ENCODE results near the gene PFKFB2.

The PFKFB2 gene

DNA sequence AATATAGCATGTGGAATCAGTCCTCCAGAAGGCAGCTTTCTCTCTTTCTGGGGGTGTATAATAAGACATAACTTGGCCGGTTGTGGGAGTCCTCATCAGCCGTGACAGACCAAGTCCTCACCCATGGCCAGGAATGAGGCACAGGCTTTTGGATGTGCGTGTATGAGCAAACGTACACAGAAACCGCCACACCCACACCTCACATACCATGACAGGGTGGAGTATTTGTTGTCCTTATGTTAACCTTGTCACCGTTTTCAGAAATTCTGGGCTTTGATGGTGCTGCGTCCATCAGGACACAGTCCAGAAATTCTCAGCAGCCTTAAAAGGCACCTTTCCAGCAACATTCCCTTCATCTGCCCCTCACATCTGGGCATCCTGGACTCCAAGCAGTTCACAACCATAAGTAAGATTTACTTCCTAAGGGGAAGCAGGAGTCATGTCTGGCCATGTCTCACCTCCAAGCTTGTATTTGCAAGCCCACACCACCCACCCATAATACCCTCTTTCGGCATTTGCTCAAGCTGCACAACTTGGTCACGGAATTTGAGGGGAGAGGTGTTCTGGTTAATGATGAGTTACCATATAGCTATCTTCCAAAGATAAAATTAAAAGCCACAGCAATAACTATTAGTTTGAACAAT is 32.9 kb upstream of the PFKFB2 start:
- H3K4me3 ChIP-seq (ENCODE audit: low read length in 2 of 2), result no peak overlapping the region
- peaks cover 5 to 7% of the 10 kb centered on the region in 2 donors for H3K4me1 ChIP-seq (ENCODE audit: control insufficient read depth in 2 of 2, insufficient read depth in 1 of 2, low read depth in 1 of 2, low read length in 2 of 2)
- H2AK5ac ChIP-seq (ENCODE audit: low read depth, low read length), result no peak overlapping the region
- no peak overlapping the region for H3K18ac ChIP-seq (ENCODE audit: low read length)
- no peak overlapping the region for H4K8ac ChIP-seq (ENCODE audit: low read depth, low read length)
- H3K9me3 ChIP-seq (replicated peaks in 1 of 2; ENCODE audit: control insufficient read depth in 2 of 2, insufficient read depth in 1 of 2, low read depth in 1 of 2, low read length in 2 of 2), result no peaks in the 10 kb centered on the region
- H2BK5ac ChIP-seq (ENCODE audit: low read length), result no peak overlapping the region
- H3K23ac ChIP-seq (ENCODE audit: low read depth, low read length, poor library complexity), result no peak overlapping the region
- no peak overlapping the region for H2BK12ac ChIP-seq (ENCODE audit: low read length)
- no peak overlapping the region for H3K9ac ChIP-seq (ENCODE audit: low read depth, low read length, poor library complexity)
- H2BK120ac ChIP-seq (ENCODE audit: low read depth, low read length), result no peak overlapping the region
- no peaks in the 10 kb centered on the region for H3K79me1 ChIP-seq (ENCODE audit: low read depth, low read length)
- no peak overlapping the region for H3K4ac ChIP-seq (ENCODE audit: low read length)
- no CpG with 5 or more reads among the region's 9 CpGs for WGBS, 2 donors (ENCODE audit: extremely low coverage in 2 of 2, insufficient read length in 2 of 2, insufficient replicate concordance in 1 of 2)
- no peak overlapping the region for H3K4me2 ChIP-seq (ENCODE audit: insufficient read depth, low read length, poor library complexity, severe bottlenecking)
- H3K27ac ChIP-seq (replicated peaks; ENCODE audit: low read length), result no peak overlapping the region
- H4K91ac ChIP-seq (ENCODE audit: low read depth, low read length, poor library complexity), result no peak overlapping the region
- H3K36me3 ChIP-seq (replicated peaks in 1 of 2; ENCODE audit: control insufficient read depth in 2 of 2, insufficient read depth in 2 of 2, low read length in 2 of 2), result no peaks in the 10 kb centered on the region
- H2AFZ ChIP-seq (ENCODE audit: low read length), result no peak overlapping the region
- H2BK15ac ChIP-seq (ENCODE audit: low read length), result no peak overlapping the region
- DNase-seq (ENCODE audit: low spot score), result no peak
- peaks cover 0 to 40% (median 0%) of the 10 kb centered on the region in 3 experiments for H3K27me3 ChIP-seq (ENCODE audit: control insufficient read depth in 3 of 3, insufficient read depth in 3 of 3, low read depth in 1 of 3, low read length in 3 of 3)
- no peak overlapping the region for H3K14ac ChIP-seq (ENCODE audit: low read length)

DNA sequence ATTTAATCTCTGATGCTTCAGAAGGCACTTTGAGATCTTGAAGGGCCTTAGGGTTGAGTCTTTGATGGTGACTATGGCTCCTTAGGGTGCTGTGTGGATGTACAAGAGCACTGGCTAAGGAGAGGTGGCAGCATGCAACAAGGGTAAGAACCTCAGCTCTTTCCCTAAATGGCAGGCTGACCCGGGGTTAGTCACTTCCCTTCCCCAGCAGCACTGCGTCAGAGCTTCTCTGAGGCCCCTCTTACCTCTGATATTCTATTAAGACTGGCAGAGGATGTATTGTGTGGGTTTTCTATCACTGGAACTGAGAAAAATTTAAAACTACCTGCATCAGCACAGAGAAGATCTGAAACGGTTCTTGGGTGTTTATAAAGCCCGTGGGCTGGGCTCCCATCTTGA is 32.4 kb upstream of the PFKFB2 start:
- no peak overlapping the region for H4K91ac ChIP-seq (ENCODE audit: low read depth, low read length, poor library complexity)
- H2BK5ac ChIP-seq (ENCODE audit: low read length), result no peak overlapping the region
- H2AK5ac ChIP-seq (ENCODE audit: low read depth, low read length), result no peak overlapping the region
- H3K18ac ChIP-seq (ENCODE audit: low read length), result no peak overlapping the region
- no peak overlapping the region for H4K8ac ChIP-seq (ENCODE audit: low read depth, low read length)
- H3K23ac ChIP-seq (ENCODE audit: low read depth, low read length, poor library complexity), result no peak overlapping the region
- no peak overlapping the region for H3K4me3 ChIP-seq (ENCODE audit: low read length in 2 of 2)
- H3K79me1 ChIP-seq (ENCODE audit: low read depth, low read length), result no peaks in the 10 kb centered on the region
- H2AFZ ChIP-seq (ENCODE audit: low read length), result no peak overlapping the region
- no peak for DNase-seq (ENCODE audit: low spot score)
- H3K4me1 ChIP-seq (ENCODE audit: control insufficient read depth in 2 of 2, insufficient read depth in 1 of 2, low read depth in 1 of 2, low read length in 2 of 2), result peaks cover 8 to 9% of the 10 kb centered on the region in 2 donors
- no peak overlapping the region for H2BK120ac ChIP-seq (ENCODE audit: low read depth, low read length)
- no peak overlapping the region for H3K4me2 ChIP-seq (ENCODE audit: insufficient read depth, low read length, poor library complexity, severe bottlenecking)
- no peak overlapping the region for H2BK15ac ChIP-seq (ENCODE audit: low read length)
- H3K36me3 ChIP-seq (replicated peaks in 1 of 2; ENCODE audit: control insufficient read depth in 2 of 2, insufficient read depth in 2 of 2, low read length in 2 of 2), result no peaks in the 10 kb centered on the region
- no peak overlapping the region for H3K27ac ChIP-seq (replicated peaks; ENCODE audit: low read length)
- no peaks in the 10 kb centered on the region for H3K9me3 ChIP-seq (replicated peaks in 1 of 2; ENCODE audit: control insufficient read depth in 2 of 2, insufficient read depth in 1 of 2, low read depth in 1 of 2, low read length in 2 of 2)
- no peak overlapping the region for H2BK12ac ChIP-seq (ENCODE audit: low read length)
- no peak overlapping the region for H3K4ac ChIP-seq (ENCODE audit: low read length)
- no peak overlapping the region for H3K9ac ChIP-seq (ENCODE audit: low read depth, low read length, poor library complexity)
- H3K27me3 ChIP-seq (ENCODE audit: control insufficient read depth in 3 of 3, insufficient read depth in 3 of 3, low read depth in 1 of 3, low read length in 3 of 3), result peaks cover 0 to 39% (median 0%) of the 10 kb centered on the region in 3 experiments
- no peak overlapping the region for H3K14ac ChIP-seq (ENCODE audit: low read length)
- WGBS, 2 donors (ENCODE audit: extremely low coverage in 2 of 2, insufficient read length in 2 of 2, insufficient replicate concordance in 1 of 2), result no CpG with 5 or more reads among the region's 4 CpGs

GRCh38 chr1:207021139-207021861 is 31.8 kb upstream of the PFKFB2 start:
- Histone ChIP-seq H3K4me3 (ENCODE audit: low read length in 2 of 2) (no peak overlapping the region), H3K27ac (replicated peaks; ENCODE audit: low read length) (no peak overlapping the region), H3K23ac (ENCODE audit: low read depth, low read length, poor library complexity) (no peak overlapping the region), H3K4me1 (ENCODE audit: control insufficient read depth in 2 of 2, insufficient read depth in 1 of 2, low read depth in 1 of 2, low read length in 2 of 2) (peaks cover 8 to 9% of the 10 kb centered on the region in 2 donors), H3K4ac (ENCODE audit: low read length) (no peak overlapping the region), H2BK120ac (ENCODE audit: low read depth, low read length) (no peak overlapping the region), H3K79me1 (ENCODE audit: low read depth, low read length) (no peaks in the 10 kb centered on the region), H2AK5ac (ENCODE audit: low read depth, low read length) (no peak overlapping the region), H2BK12ac (ENCODE audit: low read length) (no peak overlapping the region), H3K4me2 (ENCODE audit: insufficient read depth, low read length, poor library complexity, severe bottlenecking) (no peak overlapping the region), H3K14ac (ENCODE audit: low read length) (no peak overlapping the region), H3K9ac (ENCODE audit: low read depth, low read length, poor library complexity) (no peak overlapping the region), H3K27me3 (ENCODE audit: control insufficient read depth in 3 of 3, insufficient read depth in 3 of 3, low read depth in 1 of 3, low read length in 3 of 3) (peaks cover 0 to 39% (median 0%) of the 10 kb centered on the region in 3 experiments), H3K18ac (ENCODE audit: low read length) (no peak overlapping the region), H3K36me3 (replicated peaks in 1 of 2; ENCODE audit: control insufficient read depth in 2 of 2, insufficient read depth in 2 of 2, low read length in 2 of 2) (no peaks in the 10 kb centered on the region), H2AFZ (ENCODE audit: low read length) (no peak overlapping the region), H3K9me3 (replicated peaks in 1 of 2; ENCODE audit: control insufficient read depth in 2 of 2, insufficient read depth in 1 of 2, low read depth in 1 of 2, low read length in 2 of 2) (no peaks in the 10 kb centered on the region), H4K8ac (ENCODE audit: low read depth, low read length) (no peak overlapping the region), H4K91ac (ENCODE audit: low read depth, low read length, poor library complexity) (no peak overlapping the region), H2BK15ac (ENCODE audit: low read length) (no peak overlapping the region), H2BK5ac (ENCODE audit: low read length) (no peak overlapping the region)
- WGBS, 2 donors (ENCODE audit: extremely low coverage in 2 of 2, insufficient read length in 2 of 2, insufficient replicate concordance in 1 of 2), result no CpG with 5 or more reads among the region's 8 CpGs
- DNase-seq (ENCODE audit: low spot score), result no peak

DNA sequence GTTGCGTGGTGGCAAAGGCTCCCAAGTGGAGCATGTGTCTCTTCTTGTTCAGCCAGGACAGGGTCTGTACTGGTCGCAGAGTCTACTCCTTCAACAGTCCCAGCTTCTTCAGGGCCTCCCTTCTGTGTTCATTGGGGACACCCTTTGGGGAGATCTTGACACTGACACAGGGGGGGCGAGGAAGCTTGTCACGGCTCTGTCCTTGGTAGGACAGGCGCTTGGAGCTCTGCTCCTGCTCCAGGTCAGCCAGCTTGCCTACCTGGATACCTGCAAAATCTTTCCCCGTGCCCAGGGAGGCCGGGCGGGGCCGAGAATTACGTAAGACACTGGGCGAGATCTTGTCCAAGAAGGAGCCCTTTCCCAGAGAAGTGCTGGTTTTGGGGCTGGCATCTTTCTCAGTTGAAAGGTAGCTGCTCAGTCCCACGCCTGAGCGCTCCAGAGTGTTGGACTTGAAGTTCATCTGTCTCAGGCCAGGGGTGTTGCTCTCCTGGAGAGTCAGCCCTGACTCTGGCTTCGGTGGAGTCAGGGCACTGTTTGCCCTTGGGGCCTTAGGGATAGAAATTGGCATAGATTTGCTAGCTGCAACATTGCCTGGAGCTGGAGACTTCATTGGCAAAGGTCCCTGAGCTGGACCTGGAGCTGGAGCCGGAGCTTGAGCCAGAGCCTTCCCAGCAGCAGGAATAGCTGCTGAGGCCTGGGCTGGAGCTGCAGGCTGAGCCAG is 31.0 kb upstream of the PFKFB2 start:
- Histone ChIP-seq H3K27ac (replicated peaks; ENCODE audit: low read length) (no peak overlapping the region), H2AFZ (ENCODE audit: low read length) (no peak overlapping the region), H2BK15ac (ENCODE audit: low read length) (peak overlapping the region; percentile 6), H3K4me3 (ENCODE audit: low read length in 2 of 2) (no peak overlapping the region), H4K91ac (ENCODE audit: low read depth, low read length, poor library complexity) (no peak overlapping the region), H2BK5ac (ENCODE audit: low read length) (no peak overlapping the region), H3K9me3 (replicated peaks in 1 of 2; ENCODE audit: control insufficient read depth in 2 of 2, insufficient read depth in 1 of 2, low read depth in 1 of 2, low read length in 2 of 2) (no peaks in the 10 kb centered on the region), H2BK120ac (ENCODE audit: low read depth, low read length) (no peak overlapping the region), H3K23ac (ENCODE audit: low read depth, low read length, poor library complexity) (no peak overlapping the region), H4K8ac (ENCODE audit: low read depth, low read length) (no peak overlapping the region), H3K18ac (ENCODE audit: low read length) (no peak overlapping the region), H2BK12ac (ENCODE audit: low read length) (no peak overlapping the region), H3K14ac (ENCODE audit: low read length) (no peak overlapping the region), H3K79me1 (ENCODE audit: low read depth, low read length) (no peaks in the 10 kb centered on the region), H2AK5ac (ENCODE audit: low read depth, low read length) (no peak overlapping the region), H3K36me3 (replicated peaks in 1 of 2; ENCODE audit: control insufficient read depth in 2 of 2, insufficient read depth in 2 of 2, low read length in 2 of 2) (no peaks in the 10 kb centered on the region), H3K9ac (ENCODE audit: low read depth, low read length, poor library complexity) (no peak overlapping the region), H3K4ac (ENCODE audit: low read length) (no peak overlapping the region), H3K4me2 (ENCODE audit: insufficient read depth, low read length, poor library complexity, severe bottlenecking) (no peak overlapping the region), H3K27me3 (ENCODE audit: control insufficient read depth in 3 of 3, insufficient read depth in 3 of 3, low read depth in 1 of 3, low read length in 3 of 3) (peaks cover 0 to 41% (median 0%) of the 10 kb centered on the region in 3 experiments), H3K4me1 (ENCODE audit: control insufficient read depth in 2 of 2, insufficient read depth in 1 of 2, low read depth in 1 of 2, low read length in 2 of 2) (peaks cover 8 to 9% of the 10 kb centered on the region in 2 donors)
- WGBS, 2 donors (ENCODE audit: extremely low coverage in 2 of 2, insufficient read length in 2 of 2, insufficient replicate concordance in 1 of 2), result no CpG with 5 or more reads among the region's 15 CpGs
- no peak for DNase-seq (ENCODE audit: low spot score)

Measured in neuronal stem cell (in vitro differentiated cells).